ENCODE data around the gene ROCK1.

- no peak for TF ChIP-seq CTCF (IDR thresholded peaks at IDR 0.05; ENCODE audit: control extremely low read depth in 1 of 3, insufficient read depth in 1 of 3, low read depth in 1 of 3, low read length in 3 of 3)
- no peak for TF ChIP-seq HDAC2 (IDR thresholded peaks at IDR 0.05; ENCODE audit: borderline replicate concordance in 1 of 2, low read depth in 2 of 2, low read length in 2 of 2)
- no peak for TF ChIP-seq SAP30 (IDR thresholded peaks at IDR 0.05; ENCODE audit: insufficient read depth, insufficient replicate concordance, low read length)
- no peak for TF ChIP-seq EP300 (IDR thresholded peaks at IDR 0.05; ENCODE audit: borderline replicate concordance in 1 of 2, low read depth in 2 of 2, low read length in 2 of 2)
- no peak for TF ChIP-seq ATF2 (IDR thresholded peaks at IDR 0.05; ENCODE audit: low read length)
- TF ChIP-seq CEBPB (IDR thresholded peaks at IDR 0.05; ENCODE audit: low read depth, low read length), result no peak
- TF ChIP-seq CBX8 (IDR thresholded peaks at IDR 0.05; ENCODE audit: borderline replicate concordance, low read depth, low read length), result no peak
- no peak for TF ChIP-seq TAF1 (IDR thresholded peaks at IDR 0.05; ENCODE audit: low read depth, low read length)
- TF ChIP-seq POLR2A (IDR thresholded peaks at IDR 0.05; ENCODE audit: control extremely low read depth in 1 of 2, low read depth in 2 of 2, low read length in 2 of 2), result no peak
- TF ChIP-seq RBBP5 (IDR thresholded peaks at IDR 0.05; ENCODE audit: borderline replicate concordance, low read depth, low read length), result no peak
- TF ChIP-seq EZH2 (IDR thresholded peaks at IDR 0.05; ENCODE audit: low read depth, low read length, severe bottlenecking), result no peak
- no peak for TF ChIP-seq JUND (IDR thresholded peaks at IDR 0.05; ENCODE audit: low read length)
- no peak for TF ChIP-seq ZNF274 (IDR thresholded peaks at IDR 0.05; ENCODE audit: borderline replicate concordance, extremely low read depth, low read length)
- TF ChIP-seq RAD21 (IDR thresholded peaks at IDR 0.05 in 1 of 2, conservative IDR thresholded peaks at IDR 0.05 in 1 of 2; ENCODE audit: low read depth in 2 of 2, low read length in 2 of 2), result no peak
Measured at GRCh38 chr18:20963027-20963426, 148.6 kb downstream of the ROCK1 start.

All from H1 (cell line).